NCI-H69 (cell line): ENCODE data around the gene TATDN2.
A peak's percentile ranks its signal among the peaks of the same experiment; 100 is the strongest.
"Not testable (repeated sequence)": the region's sequence is repeated elsewhere in the genome, so short reads cannot be mapped to it uniquely, and the experiment has no call there.

Experiments used
- DNase-seq: peaks from one replicate; lab custom pipeline; 2025; lab: John Stamatoyannopoulos, UW

Gene TATDN2

GRCh38 chr3:10289787-10290355, 41.6 kb downstream of the TATDN2 start:
- DNase-seq, result peak; percentile 44

GRCh38 chr3:10290481-10291176, 42.4 kb downstream of the TATDN2 start:
- peak; percentile 49 for DNase-seq

GRCh38 chr3:10291641-10292040, 43.4 kb downstream of the TATDN2 start:
- no peak for DNase-seq

GRCh38 chr3:10292505-10293419, 44.5 kb downstream of the TATDN2 start, which contains the start of gene GHRL:
Gene GHRL, minus strand, starts transcription at chr3:10292947. Its CDS starts 2,767 bp downstream, at chr3:10290180.
- no peak for DNase-seq

GRCh38 chr3:10294030-10294586, 45.8 kb downstream of the TATDN2 start:
- DNase-seq, result no peak

- not testable (repeated sequence) for DNase-seq
Measured at GRCh38 chr3:10298064-10298463, 49.8 kb downstream of the TATDN2 start.

- DNase-seq, result no peak
Measured at GRCh38 chr3:10299175-10299574, 50.9 kb downstream of the TATDN2 start.

- no peak for DNase-seq
Measured at GRCh38 chr3:10299679-10300078, 51.4 kb downstream of the TATDN2 start.

- no peak for DNase-seq
Measured at GRCh38 chr3:10300087-10300486, 51.8 kb downstream of the TATDN2 start.

GRCh38 chr3:10303105-10303504, 54.8 kb downstream of the TATDN2 start:
- no peak for DNase-seq

- no peak for DNase-seq
Measured at GRCh38 chr3:10303785-10304184, 55.5 kb downstream of the TATDN2 start.

- no peak for DNase-seq
Measured at GRCh38 chr3:10304905-10305304, 56.6 kb downstream of the TATDN2 start.

GRCh38 chr3:10305331-10305902, 57.2 kb downstream of the TATDN2 start:
- no peak for DNase-seq

- no peak for DNase-seq
Measured at GRCh38 chr3:10306156-10306555, 57.9 kb downstream of the TATDN2 start.

GRCh38 chr3:10308678-10309077, 60.4 kb downstream of the TATDN2 start:
- no peak for DNase-seq

- DNase-seq, result no peak
Measured at GRCh38 chr3:10309736-10310135, 61.5 kb downstream of the TATDN2 start.

GRCh38 chr3:10310578-10310977, 62.3 kb downstream of the TATDN2 start:
- no peak for DNase-seq

- DNase-seq, result no peak
Measured at GRCh38 chr3:10311710-10312109, 63.5 kb downstream of the TATDN2 start.

GRCh38 chr3:10312391-10312790, 64.1 kb downstream of the TATDN2 start:
- no peak for DNase-seq

GRCh38 chr3:10312861-10313260, 64.6 kb downstream of the TATDN2 start:
- DNase-seq, result no peak

GRCh38 chr3:10315101-10315500, 66.8 kb downstream of the TATDN2 start:
- DNase-seq, result no peak

GRCh38 chr3:10315771-10316344, 67.6 kb downstream of the TATDN2 start:
- DNase-seq, result no peak
